Sciatic nerve (tissue), 2 donors: ENCODE results near the gene ABCB6. TPM values are rescaled to one million over a fixed set of nuclear protein-coding genes. Genes with fewer than 3 reads are reported as not detected.

Experiments
- ATAC-seq: fragments of 200-7000 bp; cut with Tn5 transposase; one replicate; pipeline ENCODE4 v1.9.1; 2020; ENCODE audit warnings: mild to moderate bottlenecking, moderate library complexity
- DNase-seq: peaks from one replicate; pipeline ENCODE4 v3.0.0-alpha.2; 2020; ENCODE audit warnings: low spot score
- intact Hi-C: fragments of 100-400 bp; cut with DNase I; formaldehyde crosslinking; loops from one replicate; pipeline ENCODE4 v1.14.2; 2022
- total RNA-seq: library from RNA; stranded (reverse); fragmentation: NEBNext Ultra II Directional; extraction: Animal tissue kit (Norgen Biotek cat#: 25700); gene quantifications from one replicate; pipeline ENCODE4 v1.2.1, GENCODE V29; 2021
- donor health status: DM: no; HTN: no; CAD: no.
- donor health status: DM: no; HTN: no; CAD: no.

ABCB6 gene
- total RNA-seq, 1 donor from 2014 or later = 32.6 TPM

GRCh38 chr2:219219784-219220532 is 1.2 kb upstream of the ABCB6 start:
- intact Hi-C loops = loop anchor here (5.0 kb wide), 2 partner anchors 43 to 823 kb away; partner anchors contain the start of genes CNPPD1, CTDSP1 and RETREG2
- ATAC-seq (no peak), DNase-seq (no peak)

DNA sequence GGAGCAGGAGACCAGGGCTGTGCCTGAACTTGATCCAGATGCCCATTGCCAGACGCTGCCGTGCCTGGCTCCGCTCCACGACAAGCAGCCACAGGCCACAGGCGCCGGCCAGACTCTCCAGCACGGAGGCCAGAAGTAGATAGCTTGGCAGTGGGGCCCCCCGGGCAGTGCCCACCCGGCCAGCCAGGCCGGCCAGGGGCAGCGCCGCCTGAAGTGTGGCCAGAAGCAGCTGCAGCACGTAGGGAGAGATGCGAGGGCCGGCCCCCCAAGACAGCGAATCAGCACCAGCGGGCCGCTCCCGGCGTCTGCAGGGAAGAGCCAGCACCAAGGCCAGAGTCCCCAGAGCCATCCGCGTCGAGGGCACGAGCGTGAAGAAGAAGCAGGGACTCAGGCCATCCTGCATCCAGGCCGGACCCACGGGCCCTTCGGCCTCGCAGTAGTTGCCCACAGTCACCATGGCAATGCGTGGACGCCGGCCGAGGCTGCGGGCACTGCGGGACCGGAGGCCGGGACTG is 484 bp downstream of the ABCB6 start:
- ATAC-seq = peak; percentile 43
- intact Hi-C loops = loop anchor here (5.0 kb wide), 2 partner anchors 41 to 821 kb away; partner anchors contain the start of genes CNPPD1, CTDSP1 and RETREG2
- peak; percentile 75 for DNase-seq

GRCh38 chr2:219216535-219216915 is 2.2 kb downstream of the ABCB6 start:
- ATAC-seq (no peak), DNase-seq (no peak)
- intact Hi-C loops = loop anchor here (5.0 kb wide), 2 partner anchors 39 to 819 kb away; partner anchors contain the start of genes CNPPD1, CTDSP1 and RETREG2

DNA sequence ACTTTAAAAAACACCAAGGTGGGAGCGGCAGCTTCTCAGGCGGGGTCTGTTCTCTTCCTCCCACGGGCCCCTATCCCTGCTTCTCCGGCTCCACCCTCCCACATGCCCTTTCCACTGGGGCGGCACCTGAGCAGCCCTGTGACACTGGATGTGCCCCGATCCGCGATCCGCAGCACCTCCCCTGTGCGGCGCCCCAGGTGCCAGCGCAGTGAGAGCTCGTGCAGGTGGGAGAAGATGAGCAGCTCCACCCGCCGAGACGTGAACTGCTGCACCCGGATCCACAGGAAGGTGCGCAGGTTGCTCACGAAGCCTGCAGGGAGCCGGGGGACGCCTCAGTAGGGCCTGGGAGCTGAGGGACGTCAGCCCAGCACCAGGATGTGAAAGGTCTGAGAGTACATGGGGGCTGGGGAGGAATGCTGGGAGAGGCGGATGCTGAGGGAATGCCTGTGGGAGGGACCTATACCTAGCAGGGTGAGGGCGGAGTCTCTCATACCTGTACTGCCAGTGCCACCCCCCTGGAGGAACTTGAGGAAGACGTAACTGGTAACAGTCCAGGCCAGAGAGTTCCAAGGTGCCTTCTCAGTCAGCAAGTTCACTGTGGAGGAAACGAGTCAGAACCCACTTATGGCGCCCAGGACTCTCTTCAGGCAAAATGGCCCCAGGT is 2.8 kb downstream of the ABCB6 start:
- intact Hi-C loops = loop anchor here (5.0 kb wide), 2 partner anchors 39 to 819 kb away; partner anchors contain the start of genes CNPPD1, CTDSP1 and RETREG2
- no peak for DNase-seq
- no peak for ATAC-seq

DNA sequence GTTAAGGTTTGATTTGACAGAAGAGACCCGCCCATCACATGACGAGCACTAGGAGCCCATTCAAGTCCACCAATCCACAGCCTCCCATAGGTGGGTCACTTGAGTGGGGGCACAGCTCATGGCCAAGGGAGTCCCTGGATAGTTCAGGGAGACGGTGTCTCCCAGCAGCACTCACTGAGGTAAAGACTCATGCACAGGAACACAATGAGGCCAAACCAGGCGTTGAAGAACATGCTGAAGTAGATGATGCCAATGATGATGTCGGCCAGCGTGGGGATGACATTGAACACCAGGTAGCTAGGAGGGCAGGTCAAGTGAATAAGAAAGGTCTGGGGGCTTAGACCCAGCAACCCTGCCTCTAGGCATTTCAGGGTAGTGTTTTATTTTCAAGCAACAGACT is 4.0 kb downstream of the ABCB6 start:
- intact Hi-C loops = loop anchor here (5.0 kb wide), 2 partner anchors 37 to 817 kb away; partner anchors contain the start of genes CNPPD1, CTDSP1 and RETREG2
- ATAC-seq (no peak), DNase-seq (no peak)

- intact Hi-C loops = no loop called here
- ATAC-seq (no peak), DNase-seq (no peak)
Observed at GRCh38 chr2:219214141-219214540, 4.6 kb downstream of the ABCB6 start.

DNA sequence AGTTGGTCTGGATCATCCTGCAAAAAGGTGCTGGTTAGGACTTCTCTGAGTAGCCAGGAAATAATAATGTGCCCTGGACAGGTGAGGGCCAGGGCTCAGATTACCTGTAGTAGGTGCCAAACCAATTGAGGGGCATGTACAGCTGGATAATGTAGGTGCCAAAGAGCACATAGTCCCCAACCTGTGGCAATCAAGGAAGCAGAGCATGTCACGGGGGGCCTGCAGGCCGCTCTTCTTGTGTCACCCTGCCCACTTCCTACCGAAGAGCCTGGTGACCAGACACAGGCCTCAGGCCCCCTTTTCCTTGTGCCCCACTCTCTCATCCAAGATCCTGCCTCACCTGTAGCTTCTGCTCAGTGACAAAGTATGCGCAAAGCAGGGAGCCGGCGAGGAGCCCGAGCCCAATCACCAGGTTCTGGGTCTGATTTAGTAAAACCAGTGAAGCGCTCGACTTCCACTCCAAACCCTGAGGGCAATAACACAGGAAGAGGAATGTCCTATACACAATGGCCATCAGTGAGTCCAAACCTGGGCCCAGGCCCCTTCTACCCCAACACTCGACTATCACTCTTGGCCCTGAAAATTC is 5.2 kb downstream of the ABCB6 start:
- intact Hi-C loops = no loop called here
- ATAC-seq (no peak), DNase-seq (no peak)

DNA sequence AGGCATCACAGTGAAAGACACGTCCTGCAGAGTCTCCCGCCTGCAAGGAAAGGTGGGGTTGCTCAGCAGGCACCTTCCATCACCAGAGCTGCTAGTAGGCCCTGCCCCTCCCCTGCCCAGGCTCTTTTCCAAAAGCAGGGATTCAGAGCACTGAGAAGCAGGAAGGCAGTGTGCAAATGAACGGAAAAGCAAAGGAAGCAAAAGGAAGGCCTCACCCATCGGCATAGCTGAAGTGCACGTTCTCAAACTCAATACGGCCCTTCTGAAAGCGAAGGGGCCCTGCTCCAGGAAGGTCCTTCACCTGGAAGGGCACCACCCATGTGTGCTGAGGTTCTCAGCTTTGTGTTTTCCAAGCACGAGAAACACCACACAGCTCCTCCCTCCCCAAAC is 5.7 kb downstream of the ABCB6 start:
- DNase-seq (no peak), ATAC-seq (no peak)
- intact Hi-C loops = no loop called here

- no peak for ATAC-seq
- DNase-seq = no peak
- intact Hi-C loops = no loop called here
Observed at GRCh38 chr2:219210886-219211362, 7.8 kb downstream of the ABCB6 start.

GRCh38 chr2:219210196-219210885 is 8.4 kb downstream of the ABCB6 start:
- ATAC-seq (no peak), DNase-seq (no peak)
- intact Hi-C loops = no loop called here

GRCh38 chr2:219209236-219210195 is 9.2 kb downstream of the ABCB6 start:
- intact Hi-C loops = no loop called here
- ATAC-seq (no peak), DNase-seq (no peak)

- DNase-seq (no peak), ATAC-seq (no peak)
- intact Hi-C loops = no loop called here
Observed at GRCh38 chr2:219207884-219208740, 10.6 kb downstream of the ABCB6 start.

DNA sequence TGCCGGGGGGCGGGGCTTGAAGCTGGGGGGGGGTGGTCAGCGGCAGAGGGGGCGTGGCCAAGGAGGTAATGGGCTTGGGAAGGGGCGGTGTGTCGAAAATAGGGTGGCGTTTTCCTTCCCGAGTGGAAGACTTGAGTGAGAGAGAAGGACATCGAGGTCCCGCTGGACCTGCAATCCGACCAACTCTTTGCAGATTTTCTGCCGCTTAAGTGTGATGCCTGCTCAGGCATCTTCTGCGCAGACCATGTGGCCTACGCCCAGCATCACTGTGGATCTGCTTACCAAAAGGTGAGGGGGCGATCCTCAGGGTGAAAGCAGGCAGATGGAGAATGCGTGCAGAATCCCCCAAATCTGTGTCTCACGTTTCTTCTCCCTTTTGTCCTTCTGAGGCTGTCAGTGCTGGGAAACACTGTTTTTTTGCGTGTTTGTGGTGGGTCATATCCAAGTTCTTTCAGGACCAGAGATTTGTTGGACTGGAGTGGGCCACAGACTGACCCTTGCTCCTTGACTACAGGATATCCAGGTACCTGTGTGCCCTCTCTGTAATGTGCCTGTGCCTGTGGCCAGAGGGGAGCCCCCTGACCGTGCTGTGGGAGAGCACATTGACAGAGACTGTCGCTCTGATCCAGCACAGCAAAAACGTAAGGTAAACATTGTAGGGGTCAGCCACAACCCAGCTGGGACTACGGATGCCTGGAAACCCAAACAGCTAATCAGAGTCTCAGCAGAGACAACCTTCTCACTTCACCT is 11.4 kb downstream of the ABCB6 start:
- ATAC-seq (peak; percentile 1), DNase-seq (no peak)
- intact Hi-C loops = no loop called here

GRCh38 chr2:219206328-219207133 is 12.2 kb downstream of the ABCB6 start, which contains the start of gene ZFAND2B:
ZFAND2B (plus strand) TSS chr2:219206782; CDS start chr2:219206988, 206 bp downstream.
- intact Hi-C loops = no loop called here

GRCh38 chr2:219205981-219206327 is 12.8 kb downstream of the ABCB6 start:
- intact Hi-C loops = no loop called here
- no peak for DNase-seq
- no peak for ATAC-seq

More at GRCh38 chr2:219206328-219207133, 12.2 kb downstream of the ABCB6 start, which contains the start of gene ZFAND2B:
- ATAC-seq (peak; percentile 96), DNase-seq (peak; percentile 97)
